GM15510 (cell line): ENCODE measurements around the gene PRKCZ.

Experiments used
- POLR2A ChIP-seq: IDR thresholded peaks from 3 replicates; pipeline ENCODE4 v1.6.1; 2011; ENCODE audit warnings: borderline replicate concordance; ENCODE audit not compliant: insufficient read length; ENCODE audit errors: extremely low read depth

The PRKCZ gene

DNA sequence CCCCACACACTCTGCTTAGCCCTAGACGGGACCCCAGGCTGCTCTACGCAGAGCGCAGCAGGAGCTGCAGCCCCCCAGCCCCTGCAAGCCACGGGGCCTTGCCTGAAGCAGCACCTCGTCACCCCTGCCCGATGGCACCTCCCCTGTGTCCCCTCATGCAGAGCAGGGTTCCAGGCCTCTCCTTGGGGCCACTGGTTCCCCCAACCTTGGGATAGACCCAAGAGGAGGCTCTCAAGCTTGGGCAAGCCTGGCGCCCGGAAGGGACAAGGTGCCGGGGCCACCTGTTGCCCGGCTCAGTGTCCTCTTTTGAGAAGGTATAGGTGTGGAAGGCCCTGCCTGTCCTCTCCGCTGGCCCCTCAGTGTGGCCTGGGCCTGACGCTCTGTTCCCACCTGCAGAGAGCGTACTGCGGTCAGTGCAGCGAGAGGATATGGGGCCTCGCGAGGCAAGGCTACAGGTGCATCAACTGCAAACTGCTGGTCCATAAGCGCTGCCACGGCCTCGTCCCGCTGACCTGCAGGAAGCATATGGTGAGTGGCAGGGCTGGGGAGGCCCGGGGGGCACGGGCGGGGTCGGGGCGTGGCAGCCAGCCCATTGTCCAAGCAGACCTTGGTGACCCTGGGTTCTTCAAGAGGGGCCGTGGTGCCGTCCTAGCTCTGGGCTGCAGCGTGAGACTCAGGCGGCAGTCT lies 93.7 kb downstream of the PRKCZ start:
- no peak for TF ChIP-seq POLR2A

DNA sequence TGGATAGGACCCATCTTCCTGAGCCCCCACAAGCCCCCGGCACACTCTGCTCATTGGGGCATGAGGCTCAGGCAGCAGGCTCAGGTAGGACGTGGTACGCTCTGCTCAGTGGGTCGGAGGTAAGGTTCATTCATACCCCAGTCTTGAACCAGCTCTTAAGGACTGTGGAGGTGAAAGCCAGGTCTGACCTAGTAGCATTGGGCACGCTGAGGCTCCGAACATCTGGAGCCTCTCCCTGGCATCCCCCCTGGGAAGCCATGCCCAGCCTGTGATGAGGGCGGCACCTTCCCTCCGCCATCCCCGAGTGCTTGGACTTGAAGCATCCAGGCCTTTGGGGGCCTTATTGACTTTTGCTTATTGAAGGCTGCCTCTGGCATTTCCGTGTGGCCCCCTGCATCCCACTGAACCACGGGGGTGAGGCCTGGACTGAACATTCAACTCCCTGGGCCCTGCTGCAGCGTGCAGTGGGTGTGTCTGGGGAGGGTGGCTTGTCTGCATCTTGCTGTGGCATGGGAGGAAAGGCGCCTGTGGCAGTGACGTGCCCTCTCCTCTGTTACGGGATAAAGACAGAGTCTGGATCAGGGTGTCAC lies 94.4 kb downstream of the PRKCZ start:
- TF ChIP-seq POLR2A, result no peak

DNA sequence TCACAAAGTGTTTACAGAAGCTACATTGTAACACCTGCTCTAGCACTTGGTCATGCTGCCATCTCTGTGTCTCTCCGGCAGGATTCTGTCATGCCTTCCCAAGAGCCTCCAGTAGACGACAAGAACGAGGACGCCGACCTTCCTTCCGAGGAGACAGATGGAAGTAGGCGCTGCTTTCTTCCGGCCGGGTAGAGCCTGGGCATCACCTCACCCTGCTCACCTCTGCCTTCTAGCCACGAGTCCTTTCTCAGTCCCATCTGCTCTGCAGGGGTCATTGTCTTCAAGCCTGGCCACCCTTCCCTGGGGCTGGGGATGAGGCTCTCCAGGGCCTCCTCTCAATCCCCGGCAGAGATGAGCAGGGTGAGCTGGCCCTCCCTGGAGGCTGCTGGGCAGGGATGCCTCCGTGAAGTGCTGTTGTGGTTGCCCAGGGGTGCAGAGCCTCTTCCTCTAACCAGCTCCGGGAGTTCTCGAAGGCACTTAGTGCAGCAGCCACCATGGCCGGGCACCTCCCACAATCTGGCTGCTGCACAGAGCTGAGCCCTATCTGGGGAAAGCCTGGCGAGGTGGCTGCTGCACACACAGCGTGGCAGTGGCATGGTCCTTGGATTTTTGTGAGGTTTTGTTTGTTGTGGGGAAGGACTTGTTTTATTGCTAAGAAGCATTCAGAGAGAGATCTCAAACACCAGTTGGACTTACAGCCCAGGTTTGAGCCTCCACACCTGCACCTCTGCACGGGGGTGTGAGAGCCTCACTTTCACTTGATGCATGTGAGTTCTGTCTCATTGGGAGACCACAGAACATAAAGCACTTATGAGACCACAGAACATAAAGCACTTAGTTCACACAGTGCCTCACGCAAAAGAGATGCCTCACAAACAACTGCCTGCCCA lies 96.0 kb downstream of the PRKCZ start:
- TF ChIP-seq POLR2A, result no peak

DNA sequence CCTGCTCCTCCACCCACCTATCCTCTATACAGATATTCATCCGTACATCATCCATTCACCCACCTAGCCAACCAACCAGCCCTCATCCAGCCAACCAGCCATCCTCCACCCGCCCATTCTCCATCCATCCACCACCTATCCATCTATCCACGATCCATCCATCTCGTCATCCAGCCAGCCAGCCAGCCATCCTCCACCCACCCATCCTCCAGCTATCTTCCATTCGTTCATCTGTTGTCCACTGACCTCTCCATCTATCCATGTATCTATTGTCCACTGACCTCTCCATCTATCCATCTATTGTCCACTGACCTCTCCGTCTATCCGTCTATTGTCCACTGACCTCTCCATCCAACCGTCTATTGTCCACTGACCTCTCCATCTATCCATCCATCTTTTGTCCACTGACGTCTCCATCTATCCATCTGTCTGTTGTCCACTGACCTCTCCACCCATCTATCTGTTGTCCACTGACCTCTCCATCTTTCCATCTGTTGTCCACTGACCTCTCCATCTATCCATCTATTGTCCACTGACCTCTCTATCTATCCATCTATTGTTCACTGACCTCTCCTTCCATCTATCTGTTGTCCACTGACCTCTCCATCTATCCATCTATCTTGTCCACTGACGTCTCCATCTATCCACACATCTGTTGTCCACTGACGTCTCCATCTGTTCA lies 96.8 kb downstream of the PRKCZ start:
- TF ChIP-seq POLR2A, result no peak

DNA sequence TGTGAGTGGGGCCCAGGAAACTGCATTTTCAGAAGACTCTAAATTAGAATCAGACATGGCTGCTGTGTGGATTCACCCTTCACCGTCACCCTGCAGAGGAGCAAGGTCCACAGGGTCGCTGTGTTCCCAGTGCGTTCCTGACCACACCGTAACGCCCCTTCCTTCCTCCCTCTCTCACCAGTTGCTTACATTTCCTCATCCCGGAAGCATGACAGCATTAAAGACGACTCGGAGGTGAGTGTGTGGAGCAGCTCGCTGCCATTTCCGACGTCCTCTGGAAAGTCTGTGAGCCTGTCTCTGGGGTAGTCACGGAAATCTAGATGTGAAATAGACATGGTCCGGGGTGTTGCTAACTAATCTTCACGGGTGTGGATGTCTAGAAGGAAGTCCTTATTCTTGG lies 98.5 kb downstream of the PRKCZ start:
- TF ChIP-seq POLR2A, result no peak

DNA sequence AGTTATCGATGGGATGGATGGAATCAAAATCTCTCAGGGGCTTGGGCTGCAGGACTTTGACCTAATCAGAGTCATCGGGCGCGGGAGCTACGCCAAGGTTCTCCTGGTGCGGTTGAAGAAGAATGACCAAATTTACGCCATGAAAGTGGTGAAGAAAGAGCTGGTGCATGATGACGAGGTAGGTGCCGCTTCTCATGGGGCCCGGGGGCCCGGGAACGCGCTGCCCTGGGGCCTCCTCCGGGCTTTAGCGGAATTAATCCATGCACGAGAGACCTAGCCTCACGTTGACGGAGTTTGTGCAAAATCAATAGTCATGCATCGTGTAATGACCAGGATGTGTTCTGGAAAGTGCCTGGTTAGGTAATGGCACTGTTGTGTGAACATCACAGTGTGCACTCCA lies 100.6 kb downstream of the PRKCZ start:
- TF ChIP-seq POLR2A, result no peak

DNA sequence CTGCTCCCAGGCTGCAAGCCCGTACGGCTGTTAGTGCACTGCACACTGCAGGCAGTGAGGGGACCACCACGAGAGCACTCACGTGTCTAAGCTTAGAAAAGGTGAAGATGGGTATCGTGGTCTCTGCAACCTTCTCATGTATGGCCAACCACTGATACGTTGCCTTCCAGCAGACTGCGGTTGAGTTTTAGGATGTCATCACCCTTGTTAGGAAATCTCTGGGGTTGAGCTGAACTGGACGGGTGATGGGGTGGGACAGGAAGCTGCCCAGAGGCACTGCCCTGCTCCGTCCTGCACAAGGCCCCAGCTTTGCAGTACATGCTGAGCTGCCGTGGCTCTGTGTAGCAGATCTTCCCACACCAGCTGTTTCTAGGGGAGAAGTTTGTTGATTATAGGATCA lies 101.0 kb downstream of the PRKCZ start:
- TF ChIP-seq POLR2A, result no peak

DNA sequence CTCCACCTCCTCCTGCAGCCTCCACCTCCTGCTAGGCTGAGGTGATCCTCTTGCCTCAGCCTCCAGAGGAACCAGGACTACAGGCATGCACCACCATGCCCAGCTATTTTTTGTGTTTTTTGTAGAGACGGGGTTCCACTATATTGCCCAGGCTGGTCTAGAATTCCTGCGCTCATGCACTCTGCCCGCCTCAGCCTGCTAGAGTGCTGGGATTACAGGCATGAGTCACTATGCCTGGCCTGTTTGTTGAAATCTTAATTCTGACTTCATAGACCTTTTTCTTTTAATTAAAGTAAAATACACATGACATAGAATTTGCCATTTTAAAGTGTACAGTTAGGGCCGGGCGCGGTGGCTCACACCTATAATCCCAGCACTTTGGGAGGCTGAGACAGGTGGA lies 101.7 kb downstream of the PRKCZ start:
- no peak for TF ChIP-seq POLR2A

DNA sequence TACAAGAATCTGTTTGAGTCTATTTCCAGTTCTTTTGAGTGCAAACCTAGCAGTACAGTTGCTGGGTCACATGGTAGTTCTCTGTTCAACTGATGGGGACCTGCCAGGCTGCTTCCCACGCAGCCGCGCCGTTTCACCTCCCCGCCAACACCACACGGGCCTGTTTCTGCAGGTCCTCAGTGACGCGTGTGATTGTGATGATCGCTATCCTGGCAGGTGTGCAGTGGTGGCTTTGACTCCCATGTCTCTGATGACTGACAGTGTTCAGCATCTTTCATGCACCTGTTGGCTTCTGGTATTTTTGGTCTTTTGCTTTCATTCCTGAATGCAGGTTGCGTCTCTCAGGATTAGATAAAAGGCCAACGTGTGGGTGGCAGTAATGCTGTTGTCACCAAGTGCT lies 102.7 kb downstream of the PRKCZ start:
- no peak for TF ChIP-seq POLR2A

DNA sequence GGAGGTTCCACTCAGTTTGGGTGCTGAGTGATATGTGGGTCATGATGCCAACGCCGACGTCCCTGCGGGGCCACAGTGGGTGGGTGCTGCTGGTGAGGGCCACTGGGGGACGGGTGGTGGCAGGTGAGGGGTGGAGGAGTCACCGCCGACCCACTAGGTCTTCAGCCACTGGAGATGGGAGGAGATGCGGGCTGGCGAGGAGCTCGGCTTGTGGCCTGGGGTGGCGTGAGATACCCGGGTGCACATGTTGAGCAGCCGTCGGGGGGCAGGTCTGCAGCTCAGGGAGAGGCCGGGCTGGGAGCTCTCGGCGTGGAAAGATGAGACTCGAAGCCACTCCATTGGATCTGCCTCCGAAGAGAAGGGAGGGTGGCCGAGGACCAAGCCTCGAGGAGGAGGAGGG lies 103.8 kb downstream of the PRKCZ start:
- no peak for TF ChIP-seq POLR2A

DNA sequence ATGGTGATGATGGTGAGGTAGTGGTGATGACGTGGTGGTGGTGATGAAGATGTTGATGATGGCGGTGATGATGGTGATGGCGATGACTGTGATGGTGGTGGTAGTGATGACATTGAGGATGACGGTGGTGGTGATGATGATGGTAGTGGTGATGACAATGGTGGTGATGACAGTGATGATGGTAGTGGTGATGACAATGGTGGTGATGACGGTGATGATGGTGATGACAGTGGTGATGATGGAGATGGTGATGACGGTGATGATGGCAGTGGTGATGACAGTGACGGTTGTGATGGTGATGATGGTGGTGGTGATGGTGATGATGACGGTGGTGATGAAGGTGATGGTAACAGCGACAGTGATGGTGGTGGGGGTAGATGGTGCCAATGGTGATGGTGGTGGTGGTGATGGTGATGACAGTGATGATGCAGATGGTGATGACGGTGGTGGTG lies 105.0 kb downstream of the PRKCZ start:
- no peak for TF ChIP-seq POLR2A

DNA sequence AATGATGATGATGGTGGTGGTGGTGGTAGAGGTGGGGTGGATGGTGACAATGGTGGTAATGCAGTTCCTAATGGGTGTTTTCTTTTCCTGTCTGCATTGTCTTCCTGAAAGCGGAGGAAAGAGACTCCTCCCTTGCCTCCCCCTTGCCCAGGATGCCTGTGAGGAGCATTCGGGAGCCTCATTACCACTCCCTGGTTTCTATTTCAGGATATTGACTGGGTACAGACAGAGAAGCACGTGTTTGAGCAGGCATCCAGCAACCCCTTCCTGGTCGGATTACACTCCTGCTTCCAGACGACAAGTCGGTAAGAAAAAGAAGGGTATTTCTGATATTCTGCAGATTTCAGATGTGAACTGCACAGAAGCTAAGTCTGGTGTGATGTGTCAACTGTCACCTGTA lies 105.6 kb downstream of the PRKCZ start:
- TF ChIP-seq POLR2A, result no peak

DNA sequence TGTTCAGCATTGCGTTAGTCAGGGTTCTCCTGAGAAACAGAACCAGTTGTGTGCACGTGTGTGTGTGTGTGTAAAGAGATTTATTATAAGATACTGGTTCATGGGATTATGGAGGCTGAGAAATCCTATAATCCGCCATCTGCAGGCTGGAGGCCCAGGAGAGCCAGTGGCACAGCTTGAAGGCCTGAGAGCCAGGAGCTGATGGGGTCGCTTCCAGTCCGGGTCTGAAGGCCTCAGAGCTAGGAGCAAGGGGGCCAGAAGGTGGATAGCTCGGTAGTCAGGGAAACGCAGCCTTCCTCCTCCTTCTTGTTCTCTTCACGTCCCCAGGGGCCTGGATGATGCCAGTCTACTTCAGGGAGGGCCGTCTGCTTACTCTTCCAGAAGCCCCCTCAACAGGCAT lies 106.7 kb downstream of the PRKCZ start:
- TF ChIP-seq POLR2A, result no peak

DNA sequence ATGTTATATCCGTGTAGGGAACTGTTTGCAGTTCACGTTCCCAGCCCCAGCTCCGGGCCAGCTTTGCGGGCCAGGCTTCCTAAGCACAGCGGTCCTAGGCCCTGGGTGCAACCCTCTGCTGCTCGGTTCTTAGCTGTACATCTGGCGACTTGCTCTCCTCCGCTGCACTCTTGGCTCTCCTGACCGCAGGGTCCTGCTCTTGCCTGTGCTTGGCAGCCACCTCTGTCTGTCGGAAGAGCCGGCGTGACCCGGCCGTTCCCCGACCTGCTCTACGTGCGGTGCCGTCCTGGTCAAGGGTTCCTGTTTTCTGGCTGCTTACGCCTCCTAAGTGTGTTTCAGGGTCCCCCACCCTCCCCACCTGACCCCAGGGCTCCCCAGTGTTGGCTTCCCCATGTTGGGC lies 107.6 kb downstream of the PRKCZ start:
- TF ChIP-seq POLR2A, result no peak

DNA sequence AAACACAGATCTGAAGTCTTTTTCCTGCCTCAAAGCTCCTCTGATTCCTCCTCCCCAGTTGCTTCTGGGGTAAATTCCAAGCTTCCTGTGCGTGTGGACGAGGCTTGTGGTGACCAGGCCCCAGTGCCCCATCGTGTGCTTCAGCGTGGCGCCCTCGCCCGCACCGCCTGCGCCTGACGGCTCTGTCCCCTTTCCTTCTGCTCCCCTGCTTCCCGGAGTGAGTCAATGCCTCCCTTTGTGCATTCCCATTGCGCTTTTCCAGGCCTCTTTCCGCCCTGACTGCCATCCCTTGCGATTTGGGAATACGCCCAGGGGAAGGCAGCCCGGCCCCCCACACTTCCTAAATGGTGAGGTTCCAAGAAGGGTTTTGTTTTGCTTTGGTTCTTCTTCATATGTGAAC lies 108.1 kb downstream of the PRKCZ start:
- no peak for TF ChIP-seq POLR2A
